SKM-1 treated with dmso at 0.1 percent for 144 hours (cell line): ENCODE measurements around the gene BTG2.
A peak's percentile ranks its signal among the peaks of the same experiment; 100 is the strongest.
"Not testable (repeated sequence)": the region's sequence is repeated elsewhere in the genome, so short reads cannot be mapped to it uniquely, and the experiment has no call there.

ENCODE experiments used
- DNase-seq: peaks from one replicate; lab custom pipeline; 2025; ENCODE audit not compliant: unreplicated experiment; lab: John Stamatoyannopoulos, UW

BTG2 gene

DNA sequence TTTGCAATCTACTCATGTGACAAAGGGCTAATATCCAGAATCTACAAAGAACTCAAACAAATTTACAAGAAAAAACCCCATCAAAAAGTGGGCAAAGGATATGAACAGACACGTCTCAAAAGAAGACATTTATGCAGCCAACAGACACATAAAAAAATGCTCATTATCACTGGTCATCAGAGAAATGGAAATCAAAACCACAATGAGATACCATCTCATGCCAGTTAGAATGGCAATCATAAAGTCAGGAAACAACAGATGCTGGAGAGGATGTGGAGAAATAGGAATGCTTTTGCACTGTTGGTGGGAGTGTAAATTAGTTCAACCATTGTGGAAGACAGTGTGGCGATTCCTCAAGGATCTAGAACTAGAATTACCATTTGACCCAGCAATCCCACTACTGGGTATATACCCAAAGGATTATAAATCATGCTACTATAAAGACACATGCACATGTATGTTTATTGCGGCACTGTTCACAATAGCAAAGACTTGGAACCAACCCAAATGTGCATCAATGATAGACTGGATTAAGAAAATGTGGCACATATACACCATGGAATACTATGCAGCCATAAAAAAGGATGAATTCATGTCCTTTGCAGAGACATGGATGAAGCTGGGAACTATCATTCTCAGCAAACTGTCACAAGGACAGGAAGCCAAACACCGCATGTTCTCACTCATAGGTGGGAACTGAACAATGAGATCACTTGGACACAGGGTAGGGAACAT lies 8.9 kb downstream of the BTG2 start:
- DNase-seq = not testable (repeated sequence)

DNA sequence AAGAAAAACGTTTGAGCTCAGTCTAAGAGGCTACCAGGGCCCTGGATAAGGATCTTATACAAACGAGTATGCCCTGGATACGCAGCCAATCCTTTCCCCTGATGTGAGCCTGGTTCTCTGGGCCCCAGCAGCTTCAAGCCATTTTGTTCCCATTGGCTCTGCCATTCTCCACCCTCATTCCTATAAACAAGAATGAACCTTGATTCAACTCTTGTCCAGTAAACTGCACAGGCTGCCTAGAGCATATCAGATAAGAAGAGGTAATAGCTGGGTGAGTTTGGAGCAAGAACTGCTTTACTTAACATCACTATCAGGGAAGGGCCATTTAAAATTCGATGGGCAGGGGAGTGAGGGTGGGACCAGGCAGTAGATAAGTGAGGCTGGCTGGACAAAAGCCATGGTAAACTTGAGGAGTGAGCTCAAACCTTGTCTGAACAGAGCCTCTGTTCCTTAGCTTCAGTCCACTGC lies 11.3 kb downstream of the BTG2 start:
- DNase-seq = no peak

DNA sequence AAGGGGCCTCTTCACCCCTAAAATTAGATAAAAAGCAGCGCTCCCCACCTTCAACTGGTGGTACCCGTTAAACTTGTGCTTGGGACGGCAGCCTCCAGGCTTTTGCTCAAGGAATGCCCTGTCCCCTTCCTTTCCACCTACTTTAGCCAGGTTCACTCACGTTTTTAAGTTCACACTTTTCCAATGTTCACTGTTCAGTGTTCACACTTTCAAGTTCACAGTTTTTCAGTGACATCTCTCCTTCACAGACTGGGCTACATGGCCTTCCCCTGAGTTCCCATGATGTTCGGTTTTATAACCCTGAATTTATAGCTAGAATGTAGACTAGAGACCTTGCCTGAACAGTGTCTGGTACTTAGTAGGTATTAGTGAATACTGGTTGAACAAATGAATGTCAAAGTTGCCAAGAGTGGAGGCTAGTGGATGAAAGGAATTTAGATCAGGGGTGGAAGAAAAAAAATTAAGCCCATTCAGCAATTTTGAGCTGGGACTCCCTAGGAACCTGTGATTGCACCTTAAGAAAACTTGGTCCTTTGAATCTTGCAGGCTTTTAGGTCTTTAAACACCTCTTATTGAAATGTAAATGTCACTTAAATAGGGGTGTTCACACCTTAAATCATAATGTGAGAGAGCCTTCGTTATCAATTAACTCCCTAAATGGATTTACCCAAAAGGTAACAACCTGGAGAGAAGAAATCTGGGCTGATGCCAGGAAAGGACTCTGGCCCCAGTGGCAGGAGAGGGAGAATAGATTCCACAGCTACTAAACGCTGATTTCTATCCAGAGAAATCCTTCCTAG lies 12.3 kb downstream of the BTG2 start:
- DNase-seq = no peak

DNA sequence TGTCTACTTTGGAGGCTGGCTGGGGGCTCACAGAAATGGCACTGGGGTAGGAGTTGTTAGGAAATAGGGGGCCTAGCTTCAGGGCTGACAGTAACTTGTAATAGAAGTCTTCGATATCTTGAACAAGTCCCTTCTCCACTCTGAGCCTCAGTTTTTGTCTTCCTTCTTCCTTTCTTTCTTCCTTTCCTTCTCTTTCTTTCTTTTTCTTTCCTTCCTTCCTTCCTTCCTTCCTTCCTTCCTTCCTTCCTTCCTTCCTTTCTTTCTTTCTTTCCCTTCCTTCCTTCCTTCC lies 12.9 kb downstream of the BTG2 start:
- DNase-seq = no peak

DNA sequence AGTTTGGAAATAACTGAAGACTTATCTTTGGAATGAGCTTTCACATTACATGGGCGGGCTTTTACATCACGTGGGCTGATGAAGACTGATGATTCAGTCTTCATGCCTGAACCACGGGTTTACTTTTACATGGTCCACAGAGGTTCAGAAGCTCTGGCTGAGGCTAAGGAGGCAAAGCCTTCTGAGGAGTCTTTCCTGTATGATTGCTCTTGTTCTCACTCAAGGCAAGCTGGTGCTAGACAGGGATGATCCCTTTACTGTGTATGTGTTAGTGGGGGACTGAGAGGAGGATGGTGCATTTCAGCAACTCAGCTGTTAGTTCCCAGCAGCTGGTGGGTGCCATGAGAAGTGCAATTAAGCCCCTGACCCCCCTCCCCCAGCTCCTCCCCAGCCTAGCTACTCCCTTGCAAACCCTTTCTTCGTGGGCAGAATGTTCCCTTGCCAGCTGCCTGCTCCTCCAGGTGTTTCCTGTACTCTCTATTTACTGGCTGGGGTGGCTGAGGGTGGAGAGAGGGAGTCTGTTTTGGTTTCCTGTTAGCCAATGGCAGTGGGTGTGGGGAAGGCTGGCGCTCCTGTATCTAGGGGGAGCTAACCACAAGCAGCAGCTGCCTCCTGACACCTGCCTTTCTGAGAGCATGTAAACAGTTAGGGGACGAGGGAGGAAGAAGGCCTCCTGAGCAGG lies 15.4 kb downstream of the BTG2 start:
- peak; percentile 88 for DNase-seq

DNA sequence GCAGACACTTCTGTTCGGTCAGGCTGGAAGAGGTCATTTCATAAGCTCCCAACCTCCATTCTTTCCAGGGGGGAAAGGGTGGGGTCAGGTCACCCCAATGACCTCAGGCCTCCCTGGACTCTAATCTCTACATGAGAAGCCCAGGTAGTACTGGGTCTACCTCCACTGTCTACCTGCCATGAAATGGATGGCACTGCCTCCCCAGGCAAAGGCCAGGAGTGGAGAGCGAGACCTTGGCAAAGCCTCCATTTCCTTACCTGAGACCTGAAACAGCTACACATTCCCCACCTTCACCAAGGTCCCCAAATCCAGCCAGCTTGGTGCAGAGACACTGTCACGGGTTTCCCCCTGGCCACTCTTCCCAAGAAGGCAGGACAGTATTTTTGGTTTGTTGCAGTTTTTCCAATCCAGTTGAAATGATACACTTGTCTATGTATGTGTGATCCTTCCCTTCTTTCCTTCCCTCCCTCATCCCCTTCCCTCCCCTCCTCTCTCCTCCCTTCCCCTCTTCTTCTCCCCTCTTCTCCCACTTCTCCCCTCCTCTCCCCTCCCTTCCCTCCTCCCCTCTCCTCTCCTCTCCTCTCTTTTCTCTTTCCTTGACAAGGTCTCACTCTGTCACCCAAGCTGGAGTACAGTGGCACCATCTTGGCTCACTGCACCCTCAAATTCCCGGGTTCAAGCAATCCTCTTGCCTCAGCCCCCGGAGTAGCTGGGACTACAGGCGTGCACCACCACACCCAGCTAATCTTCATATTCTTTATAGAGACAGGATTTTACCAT lies 16.1 kb downstream of the BTG2 start:
- DNase-seq = no peak

DNA sequence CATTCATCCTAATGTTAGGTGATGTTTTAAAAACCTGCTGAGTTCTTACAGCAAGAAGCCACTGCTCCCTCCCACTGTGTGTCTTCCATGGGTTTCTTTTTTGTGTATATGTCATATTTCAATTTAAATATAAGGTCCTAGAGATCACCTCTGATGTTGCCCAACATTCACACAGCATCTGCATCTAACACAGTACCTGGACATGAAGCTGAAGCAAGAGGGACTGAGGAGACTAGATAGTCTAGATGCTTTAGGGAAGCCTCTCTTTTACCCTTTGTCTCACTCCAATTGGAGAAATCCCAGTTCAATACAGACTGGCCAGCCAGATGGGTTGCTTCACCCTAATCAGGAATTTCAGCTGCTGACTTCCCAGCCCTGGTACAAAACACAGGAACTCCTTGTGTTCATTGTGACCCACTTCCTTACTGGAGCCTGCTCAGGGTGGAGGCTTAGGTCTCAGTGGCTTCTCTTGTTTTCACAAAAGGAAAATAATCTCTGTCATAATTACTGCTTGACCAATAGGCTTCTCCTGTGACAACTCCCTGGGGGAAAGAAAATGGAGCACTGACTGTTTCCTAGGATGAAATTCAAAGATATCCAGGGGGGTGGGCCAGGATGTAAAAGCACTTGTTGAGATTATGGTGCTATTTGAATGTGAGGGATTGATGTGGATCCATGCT lies 17.3 kb downstream of the BTG2 start:
- no peak for DNase-seq

DNA sequence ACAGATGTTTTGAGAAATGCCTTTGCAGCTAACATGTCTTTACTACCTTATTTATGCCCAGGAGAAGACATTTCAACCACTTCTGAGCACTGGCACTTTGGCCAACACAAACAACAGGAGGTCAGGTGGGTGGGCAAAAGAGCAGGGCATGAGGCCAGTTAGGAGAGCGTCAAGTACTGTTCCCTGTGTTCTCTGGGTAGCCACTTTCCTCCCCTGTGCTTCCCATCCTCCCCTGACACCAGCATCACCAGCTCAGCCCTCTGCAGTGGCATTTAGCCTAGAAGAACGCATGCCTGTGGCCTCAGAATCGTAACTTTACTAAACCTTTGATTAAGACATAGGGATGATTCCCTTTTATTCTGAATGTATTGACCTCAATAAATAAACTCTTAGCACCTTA lies 18.3 kb downstream of the BTG2 start:
- DNase-seq = no peak

DNA sequence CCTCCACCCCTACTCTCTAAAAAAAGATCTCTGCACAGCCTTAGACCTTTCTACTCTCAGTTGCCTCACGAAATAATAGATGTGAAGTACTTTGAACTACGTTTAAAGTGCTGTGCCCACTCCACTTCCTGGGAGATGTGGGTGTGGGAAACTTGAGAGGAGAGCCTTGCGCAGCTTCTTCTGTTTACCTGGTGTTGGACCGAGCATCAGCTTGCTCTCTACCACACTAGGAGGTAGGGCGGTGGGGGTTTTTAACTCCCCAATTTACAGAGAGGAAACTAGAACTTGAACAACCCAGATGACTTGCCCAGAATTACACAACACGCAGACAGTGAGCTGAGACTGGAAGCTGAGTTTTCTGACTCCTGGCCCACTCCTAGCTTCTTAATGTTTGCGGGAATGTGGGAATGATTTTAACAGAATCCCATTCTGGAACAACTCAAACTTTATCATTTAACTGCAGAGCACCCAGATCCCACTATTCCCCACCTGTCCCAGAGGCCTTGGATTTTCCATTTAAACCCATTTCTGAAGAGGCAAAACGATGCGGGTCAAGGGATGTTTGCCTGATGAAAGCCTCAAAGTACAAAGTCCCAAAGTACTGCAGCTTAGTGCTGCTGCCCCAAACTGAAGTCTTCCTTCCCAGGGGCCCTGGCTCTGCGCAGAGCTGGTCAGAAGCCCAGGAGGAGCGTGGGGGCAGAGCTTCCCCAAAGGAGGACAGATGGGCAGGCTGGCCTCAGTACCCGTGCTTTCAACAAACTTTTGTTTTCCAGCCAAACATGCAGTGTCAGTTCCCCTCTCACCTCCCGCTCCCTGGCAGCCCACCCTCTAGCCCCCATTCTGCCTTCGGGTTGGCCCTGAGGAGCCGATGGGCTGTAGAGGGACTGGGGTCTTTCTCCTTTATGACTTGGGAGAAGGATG lies 19.0 kb downstream of the BTG2 start:
- DNase-seq = peak; percentile 57

DNA sequence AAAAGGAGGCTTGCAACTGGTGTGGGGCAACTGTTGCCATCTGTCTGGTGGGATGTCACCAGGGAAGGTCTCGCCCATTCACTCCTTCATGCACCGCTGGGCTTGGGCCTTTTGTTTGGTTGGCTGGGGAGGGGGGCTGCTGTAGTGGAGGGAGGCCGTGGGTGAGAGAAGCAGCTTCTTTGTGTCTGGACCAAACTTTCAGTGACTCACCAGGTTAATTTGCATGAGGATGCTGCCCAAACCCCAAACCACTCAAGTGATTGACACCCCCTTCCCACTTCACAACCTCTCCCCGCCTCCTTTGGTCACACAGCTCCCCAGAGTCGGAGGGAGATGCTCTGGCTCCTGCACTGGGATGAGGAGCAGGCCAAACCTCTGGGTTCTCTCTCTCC lies 19.7 kb downstream of the BTG2 start:
- DNase-seq = no peak

DNA sequence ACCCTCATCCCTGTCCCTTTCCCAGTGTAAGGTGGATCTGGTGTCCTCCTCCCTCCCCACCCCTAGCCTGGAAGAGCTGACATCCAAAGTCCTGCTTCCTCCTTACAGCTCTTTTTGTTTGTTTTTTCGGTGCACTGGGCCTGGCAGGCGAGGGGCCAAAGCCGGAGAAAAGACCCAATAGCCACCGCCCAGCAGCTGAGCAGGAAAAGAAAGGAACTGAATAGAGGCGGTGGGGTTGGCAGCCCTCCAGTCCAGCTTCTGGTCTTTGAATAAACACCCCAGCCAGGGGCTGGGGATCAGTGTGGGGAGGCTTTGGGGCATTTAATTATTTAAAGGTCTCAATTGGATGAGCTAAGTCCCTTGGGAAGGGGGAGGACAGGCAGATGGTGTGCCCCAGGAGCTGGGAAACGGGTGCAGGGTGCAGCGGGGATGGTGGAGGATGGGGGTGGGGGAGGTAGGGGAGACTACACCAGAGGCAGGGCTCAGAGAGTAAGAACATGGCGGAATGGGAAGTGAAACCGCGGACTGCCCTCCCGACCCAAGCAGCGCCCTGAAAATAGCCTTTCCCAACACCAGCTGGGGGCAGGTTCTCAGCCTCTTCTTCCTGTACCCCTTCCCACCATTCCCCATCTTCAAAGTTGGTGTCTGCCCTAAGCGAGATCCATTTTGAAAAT lies 20.2 kb downstream of the BTG2 start:
- DNase-seq = peak; percentile 70

DNA sequence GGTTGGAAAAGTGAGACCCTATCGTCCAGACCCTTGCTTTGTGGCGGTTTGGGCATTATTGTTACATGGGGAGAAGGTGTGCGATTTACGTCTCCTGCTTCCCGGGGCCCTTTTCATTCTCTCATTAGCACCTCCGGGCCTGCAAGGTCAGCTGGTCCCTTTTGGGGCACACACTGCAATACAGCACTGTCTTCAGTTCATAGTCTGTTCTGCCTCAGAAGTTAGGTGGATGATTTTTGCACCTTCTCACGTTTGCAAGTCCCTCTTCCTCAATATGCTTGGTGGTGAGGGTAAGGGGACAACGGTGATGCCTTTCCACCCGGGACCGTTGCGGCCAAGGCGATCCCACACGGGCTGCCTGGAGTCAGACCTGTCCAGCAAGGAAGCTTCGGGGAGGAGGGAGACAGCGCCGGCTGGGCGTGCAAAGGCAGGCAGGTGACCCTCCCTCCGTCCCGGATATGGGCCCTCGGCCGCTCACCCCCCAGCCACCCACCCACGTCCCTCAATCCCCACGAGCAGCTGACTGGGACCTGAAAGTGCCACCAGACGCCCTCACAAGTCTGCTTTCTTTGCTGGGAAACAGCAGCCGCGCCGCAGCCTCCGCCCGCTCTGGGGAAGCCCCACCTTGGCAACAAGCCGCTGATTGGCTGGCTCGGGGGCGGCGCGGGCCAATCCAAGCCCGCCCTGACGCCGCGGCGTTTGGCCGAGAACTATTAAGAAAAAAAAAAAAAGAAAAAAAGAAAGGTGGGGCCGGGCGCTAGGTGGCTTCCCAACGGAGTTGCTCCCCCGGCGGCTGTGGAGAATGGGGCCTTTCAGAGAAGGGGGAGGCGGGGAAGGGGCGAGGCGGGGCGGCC lies 21.7 kb downstream of the BTG2 start:
- peak; percentile 93 for DNase-seq

DNA sequence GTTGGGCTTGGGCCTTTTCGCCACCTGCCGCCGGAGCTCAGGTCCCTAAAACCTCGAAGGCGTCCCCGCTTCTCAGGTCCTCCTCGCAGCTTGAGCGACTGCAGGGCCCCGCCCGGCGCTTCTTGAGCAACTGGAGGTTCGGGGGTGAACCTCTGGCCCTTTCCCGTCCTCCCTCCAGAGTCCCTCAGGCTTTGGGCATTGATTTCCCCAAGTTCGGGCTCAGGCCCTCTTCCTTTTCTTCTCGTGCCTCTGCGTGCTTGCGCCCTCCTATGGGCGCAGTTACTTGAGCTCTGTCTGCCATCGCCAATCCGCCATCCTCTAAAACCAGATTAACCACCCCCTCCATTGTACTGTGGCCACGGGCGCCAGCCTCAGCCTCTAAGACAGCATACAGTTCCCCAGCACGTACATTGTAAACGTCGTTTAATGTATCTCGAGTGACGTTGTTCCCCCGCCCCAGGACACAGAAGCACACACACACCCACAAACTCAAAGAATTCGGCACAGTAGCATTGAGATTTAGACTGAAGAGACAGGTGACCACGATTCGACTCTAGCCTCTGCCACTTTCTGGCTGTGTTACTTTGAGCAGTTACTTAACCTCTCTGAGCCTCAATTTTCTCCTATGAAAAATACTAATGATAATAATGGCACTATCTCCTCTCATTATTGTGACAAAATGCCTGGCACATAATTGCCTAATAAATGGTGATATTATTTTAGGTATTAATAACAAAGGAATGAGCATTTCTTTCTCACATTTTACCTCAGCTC lies 22.6 kb downstream of the BTG2 start:
- DNase-seq = no peak

DNA sequence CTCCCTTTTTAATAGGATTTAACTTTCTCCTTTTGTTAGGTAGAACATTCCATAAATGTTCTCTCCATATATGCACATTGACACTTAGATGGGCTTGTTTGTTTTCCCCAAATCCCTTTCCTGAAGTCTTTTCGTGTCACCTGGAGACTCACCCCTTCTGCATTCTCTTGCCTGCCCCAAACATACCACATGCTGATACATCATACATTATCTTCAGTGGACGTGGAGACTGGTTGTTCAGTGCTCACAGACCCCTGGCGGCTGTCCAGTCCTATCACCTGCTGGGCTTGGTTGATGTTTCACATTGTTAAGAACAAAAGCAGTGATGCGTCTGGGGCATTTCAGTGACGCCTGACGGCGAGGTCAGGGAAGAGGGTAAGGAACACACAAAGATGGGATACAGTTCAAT lies 23.4 kb downstream of the BTG2 start:
- no peak for DNase-seq

DNA sequence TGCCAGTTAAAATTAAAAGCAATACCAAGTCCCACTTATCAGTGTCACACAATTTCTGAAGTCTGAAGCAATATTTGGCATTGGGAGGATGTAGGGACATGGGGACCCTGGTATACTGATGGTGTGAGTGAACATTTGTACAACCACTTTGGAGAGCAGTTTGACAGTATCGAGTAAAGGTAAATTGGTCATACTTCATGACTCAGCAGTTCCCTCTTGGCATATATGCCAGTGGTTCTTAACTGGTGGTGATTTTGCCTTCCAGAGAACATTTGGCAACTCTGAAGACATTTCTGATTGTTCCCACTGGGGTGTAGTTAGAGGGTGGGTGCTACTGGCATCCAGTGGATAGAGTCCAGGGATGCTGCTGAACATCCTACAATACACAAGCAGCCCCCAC lies 25.9 kb downstream of the BTG2 start:
- DNase-seq = no peak

DNA sequence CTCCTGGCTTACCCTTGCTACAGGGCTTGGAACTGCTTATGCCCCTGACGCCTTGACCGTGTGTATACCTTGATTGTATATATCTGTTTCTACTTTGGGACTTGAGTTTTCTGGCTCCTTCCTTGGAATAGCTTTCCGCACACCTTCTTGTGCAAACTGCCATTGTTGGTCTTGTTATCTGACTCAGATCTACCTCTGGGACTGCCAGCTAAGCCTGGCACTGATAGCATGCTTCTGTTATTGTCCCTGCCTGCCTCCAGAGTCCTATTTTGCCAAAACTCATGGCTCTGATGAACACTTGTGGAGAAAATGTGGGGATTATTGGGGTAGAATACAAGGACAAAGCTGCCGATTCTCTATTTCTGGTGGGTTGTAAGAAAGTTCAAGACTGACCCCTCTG lies 30.2 kb downstream of the BTG2 start:
- no peak for DNase-seq

DNA sequence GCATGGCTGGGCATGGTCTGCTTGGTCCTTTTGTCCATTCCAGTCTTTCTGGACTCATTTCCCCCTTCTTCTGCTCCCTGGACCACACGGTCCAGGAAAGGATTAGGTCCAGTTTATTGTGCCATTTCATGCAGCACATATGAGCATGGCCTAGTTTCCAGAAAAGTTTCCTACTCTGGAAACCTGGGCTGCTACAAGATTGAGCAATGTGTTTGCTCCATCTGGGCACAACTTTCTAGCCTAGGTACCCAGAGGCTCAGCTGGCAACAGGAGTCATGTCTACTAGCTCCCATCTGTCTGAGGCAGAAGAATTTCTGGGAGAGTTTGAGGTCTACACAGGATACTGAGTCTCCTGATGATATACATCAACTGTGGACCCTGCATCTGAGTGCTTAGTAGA lies 30.8 kb downstream of the BTG2 start:
- DNase-seq = no peak
